ENCODE results near the gene ENTPD5. TPM values are rescaled to one million over a fixed set of nuclear protein-coding genes. Genes with fewer than 3 reads are reported as not detected.

The ENTPD5 gene
- total and polyA plus RNA-seq, 7 donors = 4.6 to 11.5 (median 8.9) TPM

DNA sequence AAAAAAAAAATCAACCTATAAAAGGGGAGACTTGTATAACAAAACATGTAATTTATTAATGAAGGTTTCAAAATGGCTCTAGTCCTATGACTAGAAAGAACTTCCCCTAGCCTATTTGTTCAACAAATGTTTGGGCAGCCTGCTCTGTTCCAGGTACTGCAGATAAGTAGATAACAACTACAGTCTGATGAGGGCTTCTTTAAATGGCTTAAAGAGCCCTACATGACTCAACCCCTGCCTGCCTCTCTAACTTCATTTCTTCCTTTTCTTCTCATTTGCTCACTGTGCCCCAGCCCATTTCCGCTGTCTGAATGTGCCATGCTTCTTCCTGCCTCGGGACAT, 43.7 kb upstream of the ENTPD5 start:
- H3K27me3 ChIP-seq (ENCODE audit: insufficient read depth in 3 of 3, low read length in 2 of 3) = no peaks in the 10 kb centered on the region
- DNase-seq = no peak
- H3K9me3 ChIP-seq = no peaks in the 10 kb centered on the region
- no peak overlapping the region for H3K4me3 ChIP-seq
- peaks cover 8 to 99% of the 10 kb centered on the region in 2 donors for H3K36me3 ChIP-seq (ENCODE audit: insufficient read depth in 1 of 2, low read depth in 1 of 2)
- no peak for ATAC-seq
- TF ChIP-seq, protein P1, sequence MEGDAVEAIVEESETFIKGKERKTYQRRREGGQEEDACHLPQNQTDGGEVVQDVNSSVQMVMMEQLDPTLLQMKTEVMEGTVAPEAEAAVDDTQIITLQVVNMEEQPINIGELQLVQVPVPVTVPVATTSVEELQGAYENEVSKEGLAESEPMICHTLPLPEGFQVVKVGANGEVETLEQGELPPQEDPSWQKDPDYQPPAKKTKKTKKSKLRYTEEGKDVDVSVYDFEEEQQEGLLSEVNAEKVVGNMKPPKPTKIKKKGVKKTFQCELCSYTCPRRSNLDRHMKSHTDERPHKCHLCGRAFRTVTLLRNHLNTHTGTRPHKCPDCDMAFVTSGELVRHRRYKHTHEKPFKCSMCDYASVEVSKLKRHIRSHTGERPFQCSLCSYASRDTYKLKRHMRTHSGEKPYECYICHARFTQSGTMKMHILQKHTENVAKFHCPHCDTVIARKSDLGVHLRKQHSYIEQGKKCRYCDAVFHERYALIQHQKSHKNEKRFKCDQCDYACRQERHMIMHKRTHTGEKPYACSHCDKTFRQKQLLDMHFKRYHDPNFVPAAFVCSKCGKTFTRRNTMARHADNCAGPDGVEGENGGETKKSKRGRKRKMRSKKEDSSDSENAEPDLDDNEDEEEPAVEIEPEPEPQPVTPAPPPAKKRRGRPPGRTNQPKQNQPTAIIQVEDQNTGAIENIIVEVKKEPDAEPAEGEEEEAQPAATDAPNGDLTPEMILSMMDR (IDR thresholded peaks at IDR 0.05) = no peak
- no peaks in the 10 kb centered on the region for H3K4me1 ChIP-seq
- intact Hi-C loops (cut with DNase I) = no loop called here
- H3K27ac ChIP-seq = no peak overlapping the region
- WGBS, 3 donors = 65 to 70% (median 69%) methylated on average over 2 of the region's 2 CpGs

DNA sequence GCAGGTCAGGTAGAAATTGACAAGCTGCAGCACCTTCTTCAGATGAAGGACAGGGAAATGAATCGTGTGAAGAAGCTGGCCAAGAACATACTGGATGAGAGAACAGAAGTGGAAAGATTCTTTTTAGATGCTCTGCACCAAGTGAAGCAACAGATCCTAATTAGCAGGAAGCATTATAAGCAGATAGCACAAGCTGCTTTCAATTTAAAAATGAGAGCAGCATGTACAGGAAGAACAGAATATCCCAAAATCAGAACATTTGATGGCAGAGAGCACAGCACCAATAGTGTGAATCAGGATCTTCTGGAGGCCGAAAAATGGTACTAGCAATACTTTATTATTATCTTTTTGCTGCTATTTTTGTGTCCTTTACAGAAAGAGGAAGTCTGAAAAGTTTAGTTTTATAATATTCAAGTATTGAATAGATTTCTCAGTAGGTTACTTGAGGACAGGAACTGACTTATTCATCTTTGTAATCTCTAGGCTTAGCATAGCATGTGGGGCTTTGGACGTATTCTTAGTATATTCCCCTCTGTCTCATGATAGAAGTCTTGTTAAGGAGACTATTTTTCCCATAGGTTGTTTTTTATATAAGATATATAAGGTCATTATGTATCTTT, 30.9 kb upstream of the ENTPD5 start:
- WGBS, 3 donors = 76 to 78% (median 76%) methylated on average over 3 of the region's 3 CpGs
- ATAC-seq = no peak
- intact Hi-C loops (cut with DNase I) = no loop called here

DNA sequence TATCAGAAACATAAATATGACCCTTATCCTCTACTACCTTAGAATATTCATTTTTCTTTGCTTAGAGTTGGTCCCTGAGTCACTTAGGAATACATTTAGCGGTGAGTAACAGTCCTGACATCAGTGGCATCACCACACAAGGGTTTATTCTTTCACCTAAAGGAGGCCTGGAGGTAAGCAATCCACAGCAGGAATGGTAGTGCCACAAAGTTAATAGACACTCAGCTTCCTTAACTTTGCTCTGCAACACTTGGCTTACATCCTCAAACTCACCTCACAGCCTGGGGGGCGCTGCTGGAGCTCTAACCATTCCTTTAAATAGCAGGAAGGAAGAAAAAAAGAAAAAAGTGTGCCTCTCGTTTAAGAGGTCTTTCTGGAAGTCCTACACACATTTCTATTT, 29.2 kb upstream of the ENTPD5 start:
- intact Hi-C loops (cut with DNase I) = no loop called here
- H3K36me3 ChIP-seq (ENCODE audit: insufficient read depth in 1 of 2, low read depth in 1 of 2) = no peaks in the 10 kb centered on the region
- no peaks in the 10 kb centered on the region for H3K9me3 ChIP-seq
- no peak for DNase-seq
- no peaks in the 10 kb centered on the region for H3K4me1 ChIP-seq
- no peaks in the 10 kb centered on the region for H3K27me3 ChIP-seq (ENCODE audit: insufficient read depth in 3 of 3, low read length in 2 of 3)
- TF ChIP-seq, protein P1 (IDR thresholded peaks at IDR 0.05) = no peak
- WGBS, 3 donors = 58 to 64% (median 58%) methylated on average over 3 of the region's 3 CpGs
- H3K4me3 ChIP-seq = no peak overlapping the region
- no peak overlapping the region for H3K27ac ChIP-seq
- ATAC-seq = no peak

More for the DNA sequence above, 30.9 kb upstream of the ENTPD5 start:
- H3K4me3 ChIP-seq = no peak overlapping the region
- TF ChIP-seq, protein P1 (IDR thresholded peaks at IDR 0.05) = no peak
- no peaks in the 10 kb centered on the region for H3K27me3 ChIP-seq (ENCODE audit: insufficient read depth in 3 of 3, low read length in 2 of 3)
- no peaks in the 10 kb centered on the region for H3K9me3 ChIP-seq
- no peaks in the 10 kb centered on the region for H3K36me3 ChIP-seq (ENCODE audit: insufficient read depth in 1 of 2, low read depth in 1 of 2)
- no peak for DNase-seq
- H3K4me1 ChIP-seq = no peaks in the 10 kb centered on the region
- no peak overlapping the region for H3K27ac ChIP-seq

DNA sequence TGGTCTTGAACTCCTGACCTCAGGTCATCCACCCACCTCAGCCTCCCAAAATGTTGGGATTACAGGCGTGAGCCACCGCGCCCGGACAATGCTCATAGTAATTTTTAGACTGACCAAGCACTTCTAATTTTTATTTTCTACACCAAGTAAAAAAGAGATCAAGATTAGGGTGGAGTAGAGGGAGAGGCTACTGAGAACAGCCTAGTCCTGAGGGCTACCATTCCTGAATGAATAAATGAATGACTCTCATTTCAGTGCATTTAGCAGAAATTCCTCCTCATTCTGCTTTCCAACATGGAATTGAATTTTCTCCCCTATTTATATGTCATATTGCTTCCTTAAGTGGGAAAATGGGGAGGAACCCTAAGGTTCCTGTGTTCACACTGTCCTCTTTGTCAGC, 26.4 kb upstream of the ENTPD5 start:
- no peak overlapping the region for H3K4me3 ChIP-seq
- H3K9me3 ChIP-seq = no peaks in the 10 kb centered on the region
- DNase-seq = no peak
- no peak for ATAC-seq
- TF ChIP-seq, protein P1 (IDR thresholded peaks at IDR 0.05) = no peak
- intact Hi-C loops (cut with DNase I) = no loop called here
- no peaks in the 10 kb centered on the region for H3K27me3 ChIP-seq (ENCODE audit: insufficient read depth in 3 of 3, low read length in 2 of 3)
- no peaks in the 10 kb centered on the region for H3K4me1 ChIP-seq
- H3K27ac ChIP-seq = no peak overlapping the region
- WGBS, 3 donors = 96 to 100% (median 98%) methylated on average over 4 of the region's 4 CpGs
- peaks cover 0 to 4% of the 10 kb centered on the region in 2 donors for H3K36me3 ChIP-seq (ENCODE audit: insufficient read depth in 1 of 2, low read depth in 1 of 2)

DNA sequence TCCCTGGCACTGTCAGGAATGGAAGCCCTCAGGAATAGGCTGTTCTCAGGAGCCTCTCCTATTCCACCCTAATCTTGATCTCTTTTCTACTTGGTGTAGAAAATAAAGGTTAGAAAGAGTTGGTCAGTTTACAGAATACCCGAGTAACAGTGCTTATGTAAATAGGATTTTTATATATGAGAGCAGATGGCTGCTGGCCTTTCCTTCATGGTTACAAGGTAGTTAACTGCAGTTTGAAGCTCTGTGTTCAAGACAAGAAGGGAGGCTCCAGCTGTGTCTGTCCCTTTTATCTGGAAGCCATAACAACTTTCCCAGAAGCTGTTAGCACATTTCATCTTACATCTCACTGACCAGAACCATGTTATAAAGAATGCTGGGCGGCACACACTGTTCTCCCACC, 23.2 kb upstream of the ENTPD5 start:
- H3K4me1 ChIP-seq = no peaks in the 10 kb centered on the region
- intact Hi-C loops (cut with DNase I) = no loop called here
- peaks cover 0 to 4% of the 10 kb centered on the region in 2 donors for H3K36me3 ChIP-seq (ENCODE audit: insufficient read depth in 1 of 2, low read depth in 1 of 2)
- H3K27ac ChIP-seq = no peak overlapping the region
- H3K9me3 ChIP-seq = no peaks in the 10 kb centered on the region
- no peak overlapping the region for H3K4me3 ChIP-seq
- ATAC-seq = no peak
- TF ChIP-seq, protein P1 (IDR thresholded peaks at IDR 0.05) = no peak
- WGBS, 3 donors = 61 to 94% (median 80%) methylated on average over 2 of the region's 2 CpGs
- no peaks in the 10 kb centered on the region for H3K27me3 ChIP-seq (ENCODE audit: insufficient read depth in 3 of 3, low read length in 2 of 3)
- DNase-seq = no peak

Data from psoas muscle (tissue), 8 donors.